Measurements from ENCODE around the gene PHACTR3.

The PHACTR3 gene

DNA sequence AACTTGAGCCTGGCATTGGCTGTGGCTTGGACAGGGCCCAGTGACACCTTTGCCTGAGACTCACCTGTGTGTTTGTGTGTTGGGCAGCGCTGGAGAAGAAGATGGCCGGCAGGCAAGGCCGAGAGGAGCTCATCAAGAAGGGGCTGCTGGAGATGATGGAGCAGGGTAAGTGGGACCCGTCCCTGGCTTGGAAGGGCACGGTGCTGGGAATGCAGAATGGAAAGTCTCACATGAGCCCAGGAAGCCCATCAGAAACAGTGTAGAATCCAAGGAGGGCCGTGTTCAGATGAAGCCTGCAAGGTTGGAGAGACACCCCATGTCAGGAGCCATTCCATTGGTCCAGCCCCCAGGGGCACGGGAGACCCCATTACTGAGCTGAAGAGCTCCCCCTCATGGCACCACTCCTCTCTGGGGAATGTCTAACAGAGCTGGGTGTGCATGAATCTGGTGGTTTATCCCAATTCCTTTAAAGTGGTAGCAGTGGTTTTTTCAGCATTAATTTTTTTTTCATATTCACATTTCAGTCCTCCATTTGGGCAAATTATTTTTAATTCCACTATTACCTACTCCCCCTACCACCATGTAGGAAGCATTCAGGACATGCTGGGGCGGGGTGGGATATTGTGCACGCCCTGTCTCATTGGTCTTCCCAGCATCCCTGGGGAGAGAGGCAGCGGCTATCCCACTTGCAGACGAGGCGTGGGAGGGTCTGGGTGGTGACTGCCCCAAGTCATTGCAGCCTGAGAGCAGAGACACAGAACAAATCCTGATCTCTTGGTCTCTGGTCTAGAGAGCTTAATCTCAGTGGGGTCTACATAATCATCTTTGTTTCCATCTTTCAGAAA lies 143.6 kb downstream of the PHACTR3 start:
- WGBS, 2 experiments = 78 to 81% methylated on average over 12 of the region's 12 CpGs
- H3K27ac ChIP-seq (ENCODE audit: insufficient read depth, low read depth, low read length, poor library complexity, severe bottlenecking) = no peak overlapping the region
- H3K27me3 ChIP-seq (ENCODE audit: control insufficient read depth, insufficient read depth, low read length, poor library complexity, severe bottlenecking) = peaks cover 16% of the 10 kb centered on the region

DNA sequence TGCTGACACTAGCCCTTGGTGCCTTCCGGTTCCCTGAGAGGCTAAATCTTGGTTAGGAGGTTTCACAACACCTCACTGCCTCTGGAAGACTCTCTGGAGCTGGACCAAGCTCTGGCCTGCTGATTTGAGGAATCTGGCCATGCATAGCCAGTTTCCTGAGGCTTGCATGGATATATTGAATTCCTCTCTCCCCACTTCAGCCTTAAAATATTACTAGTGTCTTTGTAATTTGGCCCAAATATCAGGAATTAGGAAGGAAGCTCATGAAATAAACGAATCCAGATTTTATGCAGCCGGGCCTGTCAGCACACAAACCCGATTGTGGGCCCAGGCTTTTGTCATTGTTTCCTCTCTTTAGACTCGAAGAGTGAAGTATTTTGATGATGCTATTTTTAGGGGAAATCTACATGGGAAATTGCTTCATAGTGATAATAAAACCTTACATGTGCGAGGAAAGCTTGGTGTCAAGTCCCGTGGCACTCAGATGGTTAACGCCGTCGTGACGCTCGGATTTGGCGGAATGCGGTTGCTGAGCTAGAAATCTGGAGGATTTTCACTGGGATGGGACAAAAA lies 144.4 kb downstream of the PHACTR3 start:
- H3K27me3 ChIP-seq (ENCODE audit: control insufficient read depth, insufficient read depth, low read length, poor library complexity, severe bottlenecking) = peaks cover 16% of the 10 kb centered on the region
- WGBS, 2 experiments = 90 to 91% methylated on average over 14 of the region's 14 CpGs
- H3K27ac ChIP-seq (ENCODE audit: insufficient read depth, low read depth, low read length, poor library complexity, severe bottlenecking) = no peak overlapping the region
- H3K9me3 ChIP-seq (ENCODE audit: control insufficient read depth, low read length) = no peaks in the 10 kb centered on the region
- no peaks in the 10 kb centered on the region for H3K4me1 ChIP-seq (ENCODE audit: control insufficient read depth, insufficient read depth, low read length)
- H3K4me3 ChIP-seq (ENCODE audit: insufficient read depth, low read depth, low read length) = no peak overlapping the region
- no peaks in the 10 kb centered on the region for H3K36me3 ChIP-seq (ENCODE audit: control insufficient read depth, insufficient read depth, low read length)

More for the DNA sequence above, 143.6 kb downstream of the PHACTR3 start:
- no peak overlapping the region for H3K4me3 ChIP-seq (ENCODE audit: insufficient read depth, low read depth, low read length)
- H3K9me3 ChIP-seq (ENCODE audit: control insufficient read depth, low read length) = no peaks in the 10 kb centered on the region
- no peaks in the 10 kb centered on the region for H3K4me1 ChIP-seq (ENCODE audit: control insufficient read depth, insufficient read depth, low read length)
- no peaks in the 10 kb centered on the region for H3K36me3 ChIP-seq (ENCODE audit: control insufficient read depth, insufficient read depth, low read length)

DNA sequence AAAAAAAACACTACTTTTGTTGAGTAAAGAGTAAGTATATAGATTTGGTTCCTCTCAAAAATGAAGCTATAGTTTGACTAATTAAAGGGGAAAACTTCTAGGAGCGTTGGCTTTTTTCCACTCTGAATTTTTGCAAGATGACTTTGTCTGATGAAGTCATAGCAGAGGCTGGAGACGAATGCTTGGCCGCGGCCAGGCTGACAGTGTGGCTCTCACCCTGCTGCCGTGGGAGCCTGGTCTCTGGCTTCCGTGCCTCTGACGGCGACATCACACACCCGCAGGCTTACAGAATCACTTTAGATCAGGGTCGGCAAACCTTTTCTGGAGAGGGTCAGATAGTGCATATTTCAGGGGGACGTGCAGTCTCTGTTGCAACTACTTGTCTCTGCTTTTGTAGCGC lies 145.0 kb downstream of the PHACTR3 start:
- Histone ChIP-seq H3K27ac (ENCODE audit: insufficient read depth, low read depth, low read length, poor library complexity, severe bottlenecking) (no peak overlapping the region), H3K4me3 (ENCODE audit: insufficient read depth, low read depth, low read length) (no peak overlapping the region), H3K4me1 (ENCODE audit: control insufficient read depth, insufficient read depth, low read length) (no peaks in the 10 kb centered on the region), H3K27me3 (ENCODE audit: control insufficient read depth, insufficient read depth, low read length, poor library complexity, severe bottlenecking) (peaks cover 16% of the 10 kb centered on the region), H3K36me3 (ENCODE audit: control insufficient read depth, insufficient read depth, low read length) (no peaks in the 10 kb centered on the region), H3K9me3 (ENCODE audit: control insufficient read depth, low read length) (no peaks in the 10 kb centered on the region)
- 86 to 88% methylated on average over 12 of the region's 12 CpGs for WGBS, 2 experiments

DNA sequence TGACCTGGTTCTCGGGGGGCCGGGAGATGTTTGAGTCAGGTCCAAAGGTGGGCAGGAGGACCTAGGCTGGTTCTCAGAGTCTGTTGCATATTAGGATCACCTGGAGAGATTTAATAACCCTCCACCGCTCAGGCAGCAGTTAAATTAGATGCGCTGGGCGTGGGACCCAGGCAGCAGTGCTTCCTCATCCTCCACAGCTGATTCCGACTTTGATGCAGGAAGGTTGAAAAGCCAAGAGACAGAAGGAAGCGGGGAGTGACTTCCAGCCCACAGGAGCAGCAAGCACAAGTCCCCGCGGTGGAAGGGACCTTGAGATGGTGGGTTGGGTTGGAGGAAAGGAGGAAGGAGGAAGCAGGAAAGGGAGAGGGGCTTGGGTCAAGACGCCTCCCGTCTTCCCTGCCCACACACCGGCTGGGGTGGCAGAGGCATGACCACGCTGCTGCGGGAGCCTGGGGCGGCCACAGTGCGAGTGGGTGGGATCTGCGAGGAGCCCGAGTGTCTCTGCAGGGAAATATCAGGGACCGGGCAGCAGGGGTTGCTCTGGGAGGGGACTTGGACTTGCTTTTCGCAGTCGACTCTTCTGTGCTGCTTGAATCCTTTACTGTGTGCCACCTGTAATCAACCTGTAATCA lies 146.0 kb downstream of the PHACTR3 start:
- no peaks in the 10 kb centered on the region for H3K36me3 ChIP-seq (ENCODE audit: control insufficient read depth, insufficient read depth, low read length)
- H3K27ac ChIP-seq (ENCODE audit: insufficient read depth, low read depth, low read length, poor library complexity, severe bottlenecking) = no peak overlapping the region
- no peaks in the 10 kb centered on the region for H3K9me3 ChIP-seq (ENCODE audit: control insufficient read depth, low read length)
- 86 to 90% methylated on average over 21 of the region's 21 CpGs for WGBS, 2 experiments
- no peak overlapping the region for H3K4me3 ChIP-seq (ENCODE audit: insufficient read depth, low read depth, low read length)
- H3K27me3 ChIP-seq (ENCODE audit: control insufficient read depth, insufficient read depth, low read length, poor library complexity, severe bottlenecking) = peaks cover 18% of the 10 kb centered on the region
- no peaks in the 10 kb centered on the region for H3K4me1 ChIP-seq (ENCODE audit: control insufficient read depth, insufficient read depth, low read length)

DNA sequence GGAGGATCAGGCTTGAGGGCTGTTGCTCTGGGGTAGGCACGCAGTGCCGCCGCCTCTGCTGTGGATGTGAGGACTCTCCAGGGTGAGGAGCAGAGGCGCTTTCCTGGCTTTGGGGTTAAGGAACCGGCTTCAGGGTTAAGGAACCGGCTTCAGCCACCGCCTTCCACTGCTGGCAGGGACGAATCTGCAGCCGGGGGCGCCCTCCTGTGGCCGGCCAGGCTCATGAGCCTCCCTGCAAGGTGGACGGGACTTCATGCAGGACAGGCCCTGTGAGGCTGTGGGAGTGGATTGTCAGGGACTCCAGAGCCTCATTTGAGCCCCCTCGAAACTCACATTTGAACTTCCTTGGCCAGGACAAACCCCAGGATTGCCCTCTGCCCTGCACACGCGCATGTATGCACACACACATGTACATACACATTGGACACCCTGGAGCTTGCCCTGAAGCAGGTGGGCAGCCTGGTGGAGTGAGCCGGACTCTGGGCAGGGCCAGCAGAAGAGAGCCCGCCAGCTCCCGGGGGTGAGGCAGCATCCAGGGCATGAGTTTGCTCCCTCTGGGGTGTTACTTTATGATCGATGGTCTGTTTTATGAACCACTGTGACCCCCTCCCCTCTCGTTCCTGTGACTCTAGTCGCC lies 146.9 kb downstream of the PHACTR3 start:
- Histone ChIP-seq H3K36me3 (ENCODE audit: control insufficient read depth, insufficient read depth, low read length) (no peaks in the 10 kb centered on the region), H3K9me3 (ENCODE audit: control insufficient read depth, low read length) (no peaks in the 10 kb centered on the region), H3K4me1 (ENCODE audit: control insufficient read depth, insufficient read depth, low read length) (no peaks in the 10 kb centered on the region), H3K4me3 (ENCODE audit: insufficient read depth, low read depth, low read length) (no peak overlapping the region), H3K27ac (ENCODE audit: insufficient read depth, low read depth, low read length, poor library complexity, severe bottlenecking) (no peak overlapping the region), H3K27me3 (ENCODE audit: control insufficient read depth, insufficient read depth, low read length, poor library complexity, severe bottlenecking) (peaks cover 24% of the 10 kb centered on the region)
- 34 to 36% methylated on average over 21 of the region's 21 CpGs for WGBS, 2 experiments

DNA sequence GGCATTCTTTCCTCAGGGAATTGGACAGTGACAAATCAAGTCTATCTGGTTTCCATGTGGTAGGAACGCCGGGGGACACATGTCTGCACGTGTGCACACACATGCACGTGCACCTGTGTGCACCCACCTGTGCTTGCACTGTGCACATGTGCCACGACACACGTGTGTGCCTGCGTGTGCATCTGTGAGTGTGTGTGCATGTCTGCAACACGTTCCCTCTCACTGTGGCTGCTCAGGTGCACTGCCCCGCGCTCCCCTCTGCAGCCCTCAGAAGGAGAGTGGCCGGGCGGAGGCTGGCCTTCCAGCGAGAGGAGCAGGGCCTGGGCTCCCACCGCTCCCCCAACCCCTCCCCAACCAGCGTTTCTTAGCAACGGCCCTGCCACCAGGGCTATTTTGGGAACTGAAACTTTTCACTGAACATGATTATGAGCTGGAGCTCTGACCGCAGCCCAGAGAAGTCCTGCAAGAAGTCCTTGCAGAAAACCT lies 147.8 kb downstream of the PHACTR3 start:
- WGBS, 2 experiments = 72 to 73% methylated on average over 17 of the region's 17 CpGs
- Histone ChIP-seq H3K27me3 (ENCODE audit: control insufficient read depth, insufficient read depth, low read length, poor library complexity, severe bottlenecking) (peaks cover 24% of the 10 kb centered on the region), H3K4me3 (ENCODE audit: insufficient read depth, low read depth, low read length) (no peak overlapping the region), H3K9me3 (ENCODE audit: control insufficient read depth, low read length) (no peaks in the 10 kb centered on the region), H3K4me1 (ENCODE audit: control insufficient read depth, insufficient read depth, low read length) (no peaks in the 10 kb centered on the region), H3K27ac (ENCODE audit: insufficient read depth, low read depth, low read length, poor library complexity, severe bottlenecking) (no peak overlapping the region), H3K36me3 (ENCODE audit: control insufficient read depth, insufficient read depth, low read length) (no peaks in the 10 kb centered on the region)

DNA sequence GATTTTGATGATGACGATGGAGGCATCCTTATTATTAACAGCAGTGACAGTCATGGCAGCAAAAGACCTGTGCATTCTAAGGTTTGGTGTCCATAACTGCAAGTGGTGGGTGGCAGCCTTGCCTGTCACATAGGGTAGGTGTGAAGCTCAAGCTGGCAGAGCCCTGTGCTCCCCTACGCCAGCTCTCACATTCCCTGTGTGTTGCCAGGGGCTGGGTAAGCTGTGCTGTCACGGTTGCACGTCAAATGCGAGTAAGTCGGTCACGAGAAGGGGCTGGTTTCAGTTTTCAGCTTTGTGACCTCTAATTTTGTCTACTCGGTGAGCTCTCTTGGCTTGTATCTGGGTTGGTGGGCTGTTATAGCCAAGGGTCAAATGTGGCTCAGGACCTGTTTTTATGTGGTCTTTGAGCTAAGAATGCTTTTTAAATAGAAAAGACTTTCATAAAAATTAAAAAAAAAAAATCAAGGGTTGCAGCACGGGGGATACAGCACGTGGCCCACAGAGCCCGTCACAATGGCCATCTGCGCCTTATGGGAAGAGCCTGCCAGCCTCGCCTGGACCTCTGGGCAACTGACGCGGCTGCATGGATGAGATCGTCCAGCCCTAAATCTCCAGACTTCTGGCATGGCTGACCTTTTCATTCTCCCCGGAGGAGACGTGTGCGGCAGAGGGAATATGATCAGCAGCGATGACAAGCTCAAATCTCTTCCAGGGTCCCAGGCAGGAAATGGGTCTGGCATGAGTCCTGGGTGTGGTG lies 148.5 kb downstream of the PHACTR3 start:
- 88 to 90% methylated on average over 20 of the region's 20 CpGs for WGBS, 2 experiments
- Histone ChIP-seq H3K27ac (ENCODE audit: insufficient read depth, low read depth, low read length, poor library complexity, severe bottlenecking) (no peak overlapping the region), H3K4me3 (ENCODE audit: insufficient read depth, low read depth, low read length) (no peak overlapping the region), H3K36me3 (ENCODE audit: control insufficient read depth, insufficient read depth, low read length) (no peaks in the 10 kb centered on the region), H3K4me1 (ENCODE audit: control insufficient read depth, insufficient read depth, low read length) (no peaks in the 10 kb centered on the region), H3K9me3 (ENCODE audit: control insufficient read depth, low read length) (no peaks in the 10 kb centered on the region), H3K27me3 (ENCODE audit: control insufficient read depth, insufficient read depth, low read length, poor library complexity, severe bottlenecking) (peaks cover 24% of the 10 kb centered on the region)

DNA sequence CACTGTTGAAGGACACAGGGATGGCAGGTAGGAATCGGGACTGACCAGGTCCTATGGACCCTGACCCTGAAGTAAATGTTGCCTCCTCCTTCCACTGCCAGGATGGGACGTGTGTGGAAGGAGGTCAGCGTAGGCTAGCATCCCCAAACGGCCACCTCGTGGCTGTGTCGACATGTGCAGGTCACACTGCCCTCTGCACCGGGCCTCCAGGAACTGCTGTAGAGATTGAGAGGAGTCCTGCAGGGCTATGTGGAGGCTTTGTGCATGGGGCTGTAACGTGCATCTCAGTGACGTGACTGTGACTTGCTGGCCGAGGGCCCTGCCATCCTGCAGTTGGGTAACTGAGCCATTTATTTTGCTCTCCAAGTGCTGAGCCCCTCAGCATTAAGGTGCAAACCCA lies 149.5 kb downstream of the PHACTR3 start:
- 79 to 83% methylated on average over 10 of the region's 10 CpGs for WGBS, 2 experiments
- Histone ChIP-seq H3K4me1 (ENCODE audit: control insufficient read depth, insufficient read depth, low read length) (no peaks in the 10 kb centered on the region), H3K27me3 (ENCODE audit: control insufficient read depth, insufficient read depth, low read length, poor library complexity, severe bottlenecking) (peaks cover 24% of the 10 kb centered on the region), H3K27ac (ENCODE audit: insufficient read depth, low read depth, low read length, poor library complexity, severe bottlenecking) (no peak overlapping the region), H3K9me3 (ENCODE audit: control insufficient read depth, low read length) (no peaks in the 10 kb centered on the region), H3K4me3 (ENCODE audit: insufficient read depth, low read depth, low read length) (no peak overlapping the region), H3K36me3 (ENCODE audit: control insufficient read depth, insufficient read depth, low read length) (no peaks in the 10 kb centered on the region)

DNA sequence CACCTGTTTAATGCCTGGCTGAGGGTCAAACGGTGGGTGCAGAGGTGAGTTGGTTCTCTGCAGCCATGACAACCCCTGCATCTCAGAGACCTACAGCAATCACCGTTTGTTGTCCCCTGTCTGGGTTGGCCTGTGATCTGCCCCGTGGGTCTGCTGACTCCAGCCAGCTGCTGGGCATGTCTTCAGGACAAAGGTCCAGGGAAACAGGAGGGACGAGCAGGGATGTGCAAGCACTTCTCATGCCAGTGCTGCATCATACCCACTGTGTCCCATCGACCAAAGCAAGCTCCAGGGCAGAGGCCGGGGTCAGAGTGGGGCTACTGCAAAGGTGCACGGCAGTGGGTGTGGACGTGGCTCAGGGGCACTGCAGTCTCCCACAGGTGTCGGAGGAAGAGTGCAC lies 150.2 kb downstream of the PHACTR3 start:
- Histone ChIP-seq H3K36me3 (ENCODE audit: control insufficient read depth, insufficient read depth, low read length) (no peaks in the 10 kb centered on the region), H3K4me1 (ENCODE audit: control insufficient read depth, insufficient read depth, low read length) (no peaks in the 10 kb centered on the region), H3K4me3 (ENCODE audit: insufficient read depth, low read depth, low read length) (no peak overlapping the region), H3K27me3 (ENCODE audit: control insufficient read depth, insufficient read depth, low read length, poor library complexity, severe bottlenecking) (peaks cover 22% of the 10 kb centered on the region), H3K27ac (ENCODE audit: insufficient read depth, low read depth, low read length, poor library complexity, severe bottlenecking) (no peak overlapping the region), H3K9me3 (ENCODE audit: control insufficient read depth, low read length) (no peaks in the 10 kb centered on the region)
- 79 to 83% methylated on average over 9 of the region's 9 CpGs for WGBS, 2 experiments

All from ectodermal cell (in vitro differentiated cells).